Measurements from ENCODE around the gene ADCY9. TPM values are rescaled to one million over a fixed set of nuclear protein-coding genes. Genes with fewer than 3 reads are reported as not detected.
A peak's percentile ranks its signal among the peaks of the same experiment; 100 is the strongest.

Gene ADCY9
- total RNA-seq, 1 experiment from 2014 or later: 11.5 TPM

GRCh38 chr16:4087990-4088577 lies 28.2 kb downstream of the ADCY9 start:
- peak overlapping the region; percentile 36 for H3K27ac Mint-ChIP-seq
- TF ChIP-seq TCF7 (CRISPR knock-in tag; IDR thresholded peaks at IDR 0.05; ENCODE audit: low read depth): no peak
- no peak for TF ChIP-seq ZNF416 (CRISPR knock-in tag; IDR thresholded peaks at IDR 0.05)
- TF ChIP-seq ZNF121 (CRISPR knock-in tag; IDR thresholded peaks at IDR 0.05): peak; percentile 81; the same call in 1 of the 2 replicates
- no peak for TF ChIP-seq TP53 (CRISPR knock-in tag; IDR thresholded peaks at IDR 0.05)
- no peak for TF ChIP-seq PRDM15 (CRISPR knock-in tag; IDR thresholded peaks at IDR 0.05)

GRCh38 chr16:4087099-4087885 lies 28.9 kb downstream of the ADCY9 start:
- DNase-seq (ENCODE audit: low spot score): no peak
- ChIA-PET CTCF (interaction anchor here (0.6 to 1.0 kb wide), 4 partner anchors 83 to 321 kb away, joined by 3 to 4 read pairs (median 4); no protein-coding TSS in a partner anchor), POLR2A (no interaction called here)
- TF ChIP-seq FOXJ3 (CRISPR knock-in tag; IDR thresholded peaks at IDR 0.05; ENCODE audit: borderline replicate concordance) (no peak), AFF4 (CRISPR knock-in tag; IDR thresholded peaks at IDR 0.05; ENCODE audit: borderline replicate concordance) (no peak), E2F5 (CRISPR knock-in tag; IDR thresholded peaks at IDR 0.05) (no peak), ZNF219 (CRISPR knock-in tag; IDR thresholded peaks at IDR 0.05; ENCODE audit: borderline replicate concordance) (no peak)
- H3K27me3 Mint-ChIP-seq (ENCODE audit: low read depth): no peaks in the 10 kb centered on the region
- H3K4me3 Mint-ChIP-seq: no peak overlapping the region
- H3K27ac Mint-ChIP-seq: peak overlapping the region; percentile 36
- ATAC-seq: no peak
- H3K36me3 Mint-ChIP-seq: no peaks in the 10 kb centered on the region
- peaks cover 4% of the 10 kb centered on the region for H3K9me3 Mint-ChIP-seq
- H3K4me1 Mint-ChIP-seq: peaks cover 12% of the 10 kb centered on the region

More at GRCh38 chr16:4087990-4088577, 28.2 kb downstream of the ADCY9 start:
- H3K9me3 Mint-ChIP-seq: peaks cover 4% of the 10 kb centered on the region
- no peaks in the 10 kb centered on the region for H3K27me3 Mint-ChIP-seq (ENCODE audit: low read depth)
- ATAC-seq: no peak
- no peak overlapping the region for H3K4me3 Mint-ChIP-seq
- H3K4me1 Mint-ChIP-seq: peaks cover 12% of the 10 kb centered on the region
- CTCF ChIA-PET: interaction anchor here (0.6 kb wide), 1 partner anchor 105 kb away, joined by 3 read pairs; no protein-coding TSS in a partner anchor
- POLR2A ChIA-PET: no interaction called here
- no peaks in the 10 kb centered on the region for H3K36me3 Mint-ChIP-seq
- DNase-seq (ENCODE audit: low spot score): no peak

- Mint-ChIP-seq H3K9me3 (peaks cover 4% of the 10 kb centered on the region), H3K27ac (peak overlapping the region; percentile 34; the same call in 1 of the 2 replicates), H3K27me3 (ENCODE audit: low read depth) (no peaks in the 10 kb centered on the region), H3K4me3 (no peak overlapping the region), H3K36me3 (no peaks in the 10 kb centered on the region), H3K4me1 (peaks cover 16% of the 10 kb centered on the region)
- ChIA-PET POLR2A (no interaction called here), CTCF (interaction anchor here (1.0 kb wide), 1 partner anchor 148 kb away, joined by 3 read pairs; no protein-coding TSS in a partner anchor)
- ATAC-seq (no peak), DNase-seq (ENCODE audit: low spot score) (no peak)
- TF ChIP-seq TEAD1 (CRISPR knock-in tag; IDR thresholded peaks at IDR 0.05) (no peak), ZNF138 (CRISPR knock-in tag; conservative IDR thresholded peaks at IDR 0.05) (no peak), ATF1 (CRISPR knock-in tag; IDR thresholded peaks at IDR 0.05) (no peak), ERG (CRISPR knock-in tag; IDR thresholded peaks at IDR 0.05) (no peak), E2F4 (CRISPR knock-in tag; IDR thresholded peaks at IDR 0.05; ENCODE audit: borderline replicate concordance, low read depth) (no peak), ZNF121 (CRISPR knock-in tag; IDR thresholded peaks at IDR 0.05) (no peak), MYBL2 (CRISPR knock-in tag; IDR thresholded peaks at IDR 0.05) (no peak), E2F5 (CRISPR knock-in tag; IDR thresholded peaks at IDR 0.05) (no peak), NR3C1 (CRISPR knock-in tag; conservative IDR thresholded peaks at IDR 0.05; ENCODE audit: low read depth) (no peak)
These were observed 30.1 kb downstream of the ADCY9 start for GRCh38 chr16:4086153-4086552.
